ENCODE data around the gene SND1.

DNA sequence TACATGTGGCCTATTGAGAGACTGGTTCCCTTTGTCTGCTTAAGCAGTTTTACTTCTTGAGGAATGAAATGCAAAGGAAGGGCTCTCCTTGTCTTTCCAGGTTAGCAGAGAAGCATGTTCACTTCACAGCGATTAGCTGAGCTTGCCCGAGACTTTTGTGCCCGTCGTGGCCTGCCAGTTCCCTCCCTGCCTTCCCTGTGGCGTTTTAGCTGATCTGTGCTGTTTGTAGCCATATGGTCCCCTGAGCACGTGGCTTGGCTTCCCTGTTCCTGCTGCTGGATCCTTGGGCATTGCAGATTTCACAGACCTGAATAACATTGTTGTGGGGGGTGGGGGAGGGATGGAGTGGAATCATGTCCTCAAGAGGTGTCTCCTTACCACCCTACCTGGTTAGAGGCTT lies 61.8 kb downstream of the SND1 start:
- TF ChIP-seq, protein P1, sequence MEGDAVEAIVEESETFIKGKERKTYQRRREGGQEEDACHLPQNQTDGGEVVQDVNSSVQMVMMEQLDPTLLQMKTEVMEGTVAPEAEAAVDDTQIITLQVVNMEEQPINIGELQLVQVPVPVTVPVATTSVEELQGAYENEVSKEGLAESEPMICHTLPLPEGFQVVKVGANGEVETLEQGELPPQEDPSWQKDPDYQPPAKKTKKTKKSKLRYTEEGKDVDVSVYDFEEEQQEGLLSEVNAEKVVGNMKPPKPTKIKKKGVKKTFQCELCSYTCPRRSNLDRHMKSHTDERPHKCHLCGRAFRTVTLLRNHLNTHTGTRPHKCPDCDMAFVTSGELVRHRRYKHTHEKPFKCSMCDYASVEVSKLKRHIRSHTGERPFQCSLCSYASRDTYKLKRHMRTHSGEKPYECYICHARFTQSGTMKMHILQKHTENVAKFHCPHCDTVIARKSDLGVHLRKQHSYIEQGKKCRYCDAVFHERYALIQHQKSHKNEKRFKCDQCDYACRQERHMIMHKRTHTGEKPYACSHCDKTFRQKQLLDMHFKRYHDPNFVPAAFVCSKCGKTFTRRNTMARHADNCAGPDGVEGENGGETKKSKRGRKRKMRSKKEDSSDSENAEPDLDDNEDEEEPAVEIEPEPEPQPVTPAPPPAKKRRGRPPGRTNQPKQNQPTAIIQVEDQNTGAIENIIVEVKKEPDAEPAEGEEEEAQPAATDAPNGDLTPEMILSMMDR (IDR thresholded peaks at IDR 0.05; ENCODE audit: low read depth, low read length, poor library complexity, severe bottlenecking), result no peak
- no peak for TF ChIP-seq EZH2phosphoT487 (IDR thresholded peaks at IDR 0.05; ENCODE audit: borderline replicate concordance, low read length)
